HG02763 (cell line): Measurements from ENCODE around the gene MAGI2.

Experiments
- ATAC-seq: cut with Tn5 transposase; IDR thresholded peaks from one replicate; pipeline ENCODE4 v1.9.1; 2021; ENCODE audit warnings: mild to moderate bottlenecking, moderate library complexity; ENCODE audit not compliant: unreplicated experiment

Gene MAGI2

GRCh38 chr7:78134256-78134655, 1319.2 kb downstream of the MAGI2 start:
- ATAC-seq: no peak

GRCh38 chr7:78130446-78131215, 1322.8 kb downstream of the MAGI2 start:
- ATAC-seq: no peak

GRCh38 chr7:78129865-78130264, 1323.6 kb downstream of the MAGI2 start:
- no peak for ATAC-seq

- ATAC-seq: no peak
Measured at GRCh38 chr7:78127009-78127408, 1326.5 kb downstream of the MAGI2 start.

- ATAC-seq: no peak
Measured at GRCh38 chr7:78125884-78126283, 1327.6 kb downstream of the MAGI2 start.

- no peak for ATAC-seq
Measured at GRCh38 chr7:78124216-78124615, 1329.3 kb downstream of the MAGI2 start.

GRCh38 chr7:78121888-78122287, 1331.6 kb downstream of the MAGI2 start:
- no peak for ATAC-seq

- no peak for ATAC-seq
Measured at GRCh38 chr7:78118470-78118869, 1335.0 kb downstream of the MAGI2 start.

- ATAC-seq: no peak
Measured at GRCh38 chr7:78115876-78116275, 1337.6 kb downstream of the MAGI2 start.

- ATAC-seq: no peak
Measured at GRCh38 chr7:78114993-78115392, 1338.5 kb downstream of the MAGI2 start.

GRCh38 chr7:78112488-78112887, 1341.0 kb downstream of the MAGI2 start:
- no peak for ATAC-seq

- ATAC-seq: no peak
Measured at GRCh38 chr7:78111386-78111785, 1342.1 kb downstream of the MAGI2 start.

GRCh38 chr7:78103475-78103874, 1350.0 kb downstream of the MAGI2 start:
- no peak for ATAC-seq

GRCh38 chr7:78101076-78101475, 1352.4 kb downstream of the MAGI2 start:
- no peak for ATAC-seq

GRCh38 chr7:78099715-78100394, 1353.6 kb downstream of the MAGI2 start:
- ATAC-seq: no peak

- ATAC-seq: no peak
Measured at GRCh38 chr7:78095549-78095948, 1357.9 kb downstream of the MAGI2 start.

GRCh38 chr7:78092331-78092730, 1361.1 kb downstream of the MAGI2 start:
- no peak for ATAC-seq

GRCh38 chr7:78090616-78091015, 1362.9 kb downstream of the MAGI2 start:
- ATAC-seq: no peak

GRCh38 chr7:78083476-78084120, 1369.9 kb downstream of the MAGI2 start:
- no peak for ATAC-seq

GRCh38 chr7:78082556-78082955, 1370.9 kb downstream of the MAGI2 start:
- ATAC-seq: no peak

GRCh38 chr7:78081888-78082287, 1371.6 kb downstream of the MAGI2 start:
- ATAC-seq: no peak

GRCh38 chr7:78081344-78081743, 1372.1 kb downstream of the MAGI2 start:
- no peak for ATAC-seq
